C4-2B (cell line): Measurements from ENCODE around the gene CD2BP2.

Experiments
- CTCF ChIP-seq: fragments of 450-650 bp; conservative IDR thresholded peaks from 2 replicates; pipeline ENCODE4 v1.5.1; 2017; ENCODE audit warnings: mild to moderate bottlenecking
- ZFX ChIP-seq: fragments of 450-650 bp; IDR thresholded peaks from 2 replicates; pipeline ENCODE4 v1.6.1; 2017

- TF ChIP-seq CTCF (no peak), ZFX (no peak)
These were observed 5.4 kb downstream of the CD2BP2 start for GRCh38 chr16:30349675-30350074.
